ENCODE data around the gene L3MBTL4.
"Not testable (repeated sequence)": the region's sequence is repeated elsewhere in the genome, so short reads cannot be mapped to it uniquely, and the experiment has no call there.

L3MBTL4 gene

DNA sequence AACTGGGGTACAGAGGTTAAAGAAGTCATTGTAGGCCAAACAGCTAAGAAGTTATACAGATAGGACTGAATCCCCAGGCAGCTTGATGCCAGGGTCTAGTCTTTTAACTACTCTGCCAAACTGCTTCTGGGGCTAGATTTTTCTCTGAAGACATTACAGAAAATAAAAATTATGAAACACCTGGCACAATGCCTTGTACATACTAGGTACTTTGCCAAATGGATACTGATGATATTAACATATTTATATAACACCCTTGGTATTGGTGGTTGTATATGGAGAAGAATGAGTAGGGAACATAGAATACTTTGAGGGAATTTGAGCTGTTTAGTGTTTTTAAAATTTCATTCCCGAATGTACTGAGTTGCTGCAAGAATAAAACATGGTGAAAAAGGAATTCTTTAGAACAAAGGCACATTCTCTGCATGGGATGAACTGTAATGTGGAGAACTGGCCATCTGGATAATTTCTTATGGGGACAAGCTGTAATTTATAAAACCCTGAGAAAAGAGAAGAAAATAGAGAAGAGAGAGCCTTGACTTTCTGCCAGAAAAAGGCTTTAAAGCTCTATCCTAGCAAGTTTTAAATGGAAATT, 308.5 kb downstream of the L3MBTL4 start:
- no peak for DNase-seq (ENCODE audit: low read depth)

- DNase-seq (ENCODE audit: low read depth): no peak
Observed at GRCh38 chr18:6103741-6104140, 311.0 kb downstream of the L3MBTL4 start.

GRCh38 chr18:6096730-6097129, 318.0 kb downstream of the L3MBTL4 start:
- no peak for DNase-seq (ENCODE audit: low read depth)

DNA sequence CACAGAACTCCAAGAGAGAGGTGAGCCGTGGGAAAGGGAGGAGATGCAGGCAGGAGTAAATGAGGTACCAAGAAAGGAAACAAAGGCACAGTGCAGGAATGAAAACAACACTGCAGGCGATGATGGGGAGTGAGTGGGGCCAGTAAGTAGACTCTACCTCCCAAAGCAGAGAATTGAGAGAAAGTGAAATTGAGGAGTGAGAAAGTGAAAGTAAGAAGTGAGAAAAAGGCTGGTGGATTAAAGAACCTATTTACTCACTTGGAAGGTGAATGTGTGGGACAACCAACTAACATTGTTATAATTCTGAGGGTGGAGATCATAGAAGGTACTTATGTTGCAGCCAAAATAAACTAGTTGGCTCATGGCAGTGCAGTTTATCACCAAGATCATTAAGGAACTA, 326.3 kb downstream of the L3MBTL4 start:
- DNase-seq (ENCODE audit: low read depth): no peak

- DNase-seq (ENCODE audit: low read depth): no peak
Observed at GRCh38 chr18:6086731-6087130, 328.0 kb downstream of the L3MBTL4 start.

GRCh38 chr18:6079406-6079805, 335.3 kb downstream of the L3MBTL4 start:
- no peak for DNase-seq (ENCODE audit: low read depth)

- no peak for DNase-seq (ENCODE audit: low read depth)
Observed at GRCh38 chr18:6078877-6079276, 335.8 kb downstream of the L3MBTL4 start.

DNA sequence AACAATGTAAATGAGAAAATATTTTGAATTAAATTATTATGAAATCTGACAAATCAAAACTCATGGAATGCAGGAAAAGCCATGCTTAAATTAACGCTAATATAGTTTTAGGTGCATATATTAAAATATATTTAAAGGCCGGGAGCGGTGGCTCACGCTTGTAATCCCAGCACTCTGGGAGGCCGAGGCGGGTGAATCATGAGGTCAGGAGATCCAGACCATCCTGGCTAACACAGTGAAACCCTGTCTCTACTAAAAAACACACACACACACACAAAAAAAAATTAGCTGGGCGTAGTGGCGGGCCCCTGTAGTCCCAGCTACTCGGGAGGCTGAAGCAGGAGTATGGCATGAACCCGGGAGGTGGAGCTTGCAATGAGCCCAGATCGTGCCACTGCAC, 342.3 kb downstream of the L3MBTL4 start:
- not testable (repeated sequence) for DNase-seq (ENCODE audit: low read depth)

- DNase-seq (ENCODE audit: low read depth): no peak
Observed at GRCh38 chr18:6069539-6069938, 345.2 kb downstream of the L3MBTL4 start.

- no peak for DNase-seq (ENCODE audit: low read depth)
Observed at GRCh38 chr18:6069103-6069502, 345.6 kb downstream of the L3MBTL4 start.

DNA sequence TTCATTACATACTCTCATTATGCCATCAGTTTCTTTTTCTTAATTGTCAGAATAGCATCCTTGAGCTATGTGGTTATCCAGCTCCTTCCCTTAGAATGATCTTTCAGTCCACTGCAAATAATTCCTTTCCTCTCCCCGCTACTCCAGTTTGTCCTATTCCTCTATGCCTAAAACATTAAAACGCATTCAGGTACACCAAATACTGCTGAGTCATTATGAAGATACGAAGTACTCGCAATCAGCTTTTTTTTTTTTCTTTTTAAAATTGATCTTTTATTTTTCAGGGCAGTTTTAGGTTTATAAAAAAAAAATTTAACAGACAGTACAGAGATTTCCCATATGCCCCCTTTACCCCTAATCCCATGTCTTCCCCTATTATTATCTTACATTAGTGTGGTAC, 354.6 kb downstream of the L3MBTL4 start:
- no peak for DNase-seq (ENCODE audit: low read depth)

DNA sequence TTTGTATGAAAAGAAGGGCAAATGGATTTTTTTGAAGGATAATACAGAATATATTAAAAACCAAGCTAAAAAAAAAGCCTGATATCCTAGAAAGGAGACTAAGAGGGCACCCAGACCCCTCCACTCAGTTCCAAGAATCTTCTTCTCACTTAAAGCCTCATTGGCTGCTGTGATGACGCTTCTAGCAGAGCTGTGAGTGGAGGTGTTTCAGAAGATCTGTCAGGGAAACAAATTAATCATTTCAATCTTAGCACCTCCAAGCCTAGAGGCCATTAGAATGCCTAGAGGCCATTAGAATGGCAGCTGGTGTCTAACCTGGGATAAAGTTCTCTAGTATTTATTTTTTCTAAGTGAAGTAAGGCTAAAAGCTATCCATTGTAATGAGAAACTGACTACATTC, 355.2 kb downstream of the L3MBTL4 start:
- no peak for DNase-seq (ENCODE audit: low read depth)

GRCh38 chr18:6058941-6059340, 355.8 kb downstream of the L3MBTL4 start:
- no peak for DNase-seq (ENCODE audit: low read depth)

DNA sequence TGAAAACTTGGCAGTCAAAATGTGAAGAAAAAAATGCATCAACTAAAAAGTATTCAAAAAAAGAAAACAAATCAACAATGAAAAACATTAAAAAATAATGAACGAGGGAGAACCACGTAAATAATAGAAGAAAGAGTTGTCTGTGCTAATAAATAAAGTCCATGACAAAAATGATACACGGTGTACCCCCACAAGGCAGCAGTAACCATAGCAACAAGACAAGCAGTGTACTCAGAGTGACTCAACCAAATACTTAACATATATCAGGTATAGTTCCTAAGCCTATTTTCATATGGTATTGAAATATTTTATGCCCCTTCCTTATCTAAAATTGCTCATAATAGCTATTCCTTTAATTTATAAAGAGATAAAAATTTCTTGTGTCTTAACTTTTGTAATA, 357.1 kb downstream of the L3MBTL4 start:
- DNase-seq (ENCODE audit: low read depth): no peak

DNA sequence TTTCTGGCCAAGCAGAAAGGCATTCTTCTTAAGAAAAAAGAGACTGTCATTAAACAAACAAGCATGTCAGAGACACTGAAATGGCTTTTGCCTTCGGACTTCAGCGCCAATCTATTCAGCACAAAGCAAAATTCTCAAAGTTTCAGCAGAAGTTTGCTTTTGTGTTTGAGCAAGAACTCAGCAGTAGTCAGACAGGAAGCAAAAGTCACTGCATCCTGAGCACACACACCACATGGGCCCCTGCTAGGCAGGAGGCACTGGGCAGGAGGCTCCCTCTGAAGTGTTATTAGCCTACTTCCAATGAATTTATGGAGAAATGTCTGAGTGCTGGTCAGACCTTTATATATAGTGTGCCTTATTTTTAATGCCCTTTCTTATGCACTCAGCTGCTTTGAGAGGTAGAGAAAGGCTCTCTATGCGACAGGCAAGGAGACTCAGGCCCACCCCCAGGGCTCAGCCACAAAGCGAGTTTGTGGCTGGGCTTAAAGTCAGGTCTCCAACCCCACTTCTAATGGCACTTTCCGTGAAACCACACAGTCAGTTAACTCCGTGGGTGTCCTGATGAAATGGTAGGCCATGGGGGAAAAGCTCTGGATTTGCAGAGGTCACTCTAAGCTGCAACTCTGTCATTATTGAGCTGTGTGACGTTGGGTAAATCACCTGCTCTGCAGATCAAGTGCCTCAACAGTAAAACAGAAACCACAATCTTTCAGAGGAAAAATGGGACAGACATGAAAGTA, 358.4 kb downstream of the L3MBTL4 start:
- no peak for DNase-seq (ENCODE audit: low read depth)

DNA sequence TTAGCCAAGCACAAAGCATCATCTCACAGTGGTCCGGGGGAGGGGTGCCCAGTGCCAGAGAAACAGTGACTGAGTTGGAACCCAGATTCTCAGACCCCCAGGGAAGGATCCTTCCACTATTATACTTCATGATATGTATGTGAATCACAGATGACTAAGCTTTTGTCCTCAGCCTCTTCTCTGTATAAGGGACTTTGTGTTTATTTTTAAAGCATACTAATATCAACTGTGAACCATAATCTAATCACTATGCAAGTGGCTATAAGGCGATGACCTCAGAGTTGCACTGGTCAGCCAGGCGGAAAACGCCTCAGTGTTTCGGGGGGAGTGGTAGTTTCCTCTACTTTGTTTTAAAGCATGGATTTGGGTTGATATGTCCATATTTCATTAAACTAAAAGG, 359.0 kb downstream of the L3MBTL4 start:
- no peak for DNase-seq (ENCODE audit: low read depth)

DNA sequence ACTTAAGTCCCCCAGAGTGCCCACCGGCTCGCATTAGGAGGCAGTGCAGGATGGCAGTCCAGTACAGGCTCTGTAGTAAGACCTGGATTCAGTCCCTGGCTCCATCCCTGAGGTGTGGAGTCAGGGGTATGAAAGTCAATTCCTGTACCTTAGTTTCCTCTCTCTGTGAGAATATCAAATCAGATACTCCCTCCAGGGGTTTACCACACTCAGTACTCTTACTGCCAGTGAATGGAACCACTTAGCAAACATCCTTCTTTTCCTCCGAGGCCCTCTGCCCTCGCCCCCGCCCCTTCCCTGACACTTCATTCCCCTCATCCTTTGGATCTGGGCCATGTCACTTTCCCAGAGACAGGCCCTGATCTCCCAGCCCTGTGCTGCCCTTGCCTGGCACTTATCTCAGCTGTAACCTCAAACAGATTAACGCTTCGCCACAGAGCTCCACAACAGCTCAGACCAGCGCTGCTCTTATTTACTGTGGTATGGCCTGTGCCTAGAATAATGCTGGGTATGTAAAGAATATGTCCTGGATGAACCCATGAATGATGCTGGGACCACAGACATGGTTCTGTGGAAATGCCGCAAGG, 360.4 kb downstream of the L3MBTL4 start:
- no peak for DNase-seq (ENCODE audit: low read depth)

- DNase-seq (ENCODE audit: low read depth): no peak
Observed at GRCh38 chr18:6052449-6052913, 362.2 kb downstream of the L3MBTL4 start.

- not testable (repeated sequence) for DNase-seq (ENCODE audit: low read depth)
Observed at GRCh38 chr18:6047596-6047995, 367.1 kb downstream of the L3MBTL4 start.

- DNase-seq (ENCODE audit: low read depth): no peak
Observed at GRCh38 chr18:6044773-6045172, 369.9 kb downstream of the L3MBTL4 start.

- no peak for DNase-seq (ENCODE audit: low read depth)
Observed at GRCh38 chr18:6044319-6044718, 370.4 kb downstream of the L3MBTL4 start.

DNA sequence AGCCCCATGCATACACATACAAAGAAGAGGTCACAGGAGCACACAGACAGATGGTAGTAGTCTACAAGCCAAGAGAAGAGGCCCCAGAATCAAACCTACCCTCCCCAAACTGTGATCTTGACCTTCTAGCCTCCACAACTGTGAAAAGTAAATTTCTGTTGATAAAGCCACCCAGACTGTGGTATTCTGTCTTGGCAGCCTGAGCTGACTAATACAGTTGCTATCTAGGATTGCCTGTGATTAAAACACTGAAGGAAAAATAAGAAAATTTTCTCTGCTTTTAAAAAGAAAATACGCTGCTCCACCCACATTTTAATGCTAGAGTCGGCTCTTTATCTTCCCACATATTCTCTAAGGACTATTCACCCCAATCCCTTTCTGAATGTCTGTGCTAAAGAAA, 375.7 kb downstream of the L3MBTL4 start:
- no peak for DNase-seq (ENCODE audit: low read depth)

GRCh38 chr18:6031442-6031841, 383.3 kb downstream of the L3MBTL4 start:
- DNase-seq (ENCODE audit: low read depth): no peak

GRCh38 chr18:6031002-6031401, 383.7 kb downstream of the L3MBTL4 start:
- DNase-seq (ENCODE audit: low read depth): no peak

Measured in stimulated activated CD4-positive, alpha-beta T cell treated with anti-CD3 and anti-CD28 coated beads, Interleukin-2, amount 100 ng/mL, for 4 hours (primary cell).